ENCODE results near the gene RGPD8.

Gene RGPD8

DNA sequence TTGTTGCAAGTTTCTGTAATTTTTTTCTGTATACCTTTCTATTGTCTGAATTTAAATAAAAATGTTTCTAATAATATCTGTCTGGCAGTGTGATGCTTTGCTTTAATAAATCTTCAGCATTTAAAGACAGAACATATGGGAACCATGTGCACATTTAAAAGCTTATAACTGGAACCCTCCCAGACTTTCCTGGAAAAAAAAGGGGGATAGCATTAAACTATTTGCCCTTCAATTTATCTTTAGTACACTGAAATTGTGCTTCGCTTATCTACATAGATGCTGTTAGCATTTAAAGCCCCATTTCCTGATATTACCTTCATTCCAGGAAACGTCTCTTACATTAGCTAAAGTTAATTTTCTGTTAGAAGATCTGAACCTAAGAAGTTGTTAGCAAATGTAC is 93.5 kb downstream of the RGPD8 start:
- no peak for TF ChIP-seq EZH2phosphoT487 (IDR thresholded peaks at IDR 0.05; ENCODE audit: borderline replicate concordance, low read length)
- TF ChIP-seq CTCF (IDR thresholded peaks at IDR 0.05; ENCODE audit: low read depth, low read length, poor library complexity, severe bottlenecking): no peak
- no peaks in the 10 kb centered on the region for H3K36me3 ChIP-seq (ENCODE audit: control insufficient read depth, low read length)

GRCh38 chr2:112335600-112335999 is 97.8 kb downstream of the RGPD8 start:
- no peaks in the 10 kb centered on the region for H3F3A ChIP-seq (ENCODE audit: control insufficient read depth, insufficient read depth)
- no peaks in the 10 kb centered on the region for H3K36me3 ChIP-seq (ENCODE audit: control insufficient read depth, low read length)
- H3K79me2 ChIP-seq (ENCODE audit: control insufficient read depth, low read length): no peaks in the 10 kb centered on the region
- no peak overlapping the region for H3K27ac ChIP-seq (ENCODE audit: low read depth, low read length)
- no peaks in the 10 kb centered on the region for H3K4me1 ChIP-seq (ENCODE audit: control insufficient read depth, low read length)
- H3K4me3 ChIP-seq (ENCODE audit: low read length): no peak overlapping the region
- TF ChIP-seq CTCF (IDR thresholded peaks at IDR 0.05; ENCODE audit: low read depth, low read length, poor library complexity, severe bottlenecking) (no peak), EZH2phosphoT487 (IDR thresholded peaks at IDR 0.05; ENCODE audit: borderline replicate concordance, low read length) (no peak)
- H3K9me2 ChIP-seq (replicated peaks; ENCODE audit: control insufficient read depth, low read length): no peaks in the 10 kb centered on the region
- no peak overlapping the region for H3K4me2 ChIP-seq (ENCODE audit: low read length)
- H3K27me3 ChIP-seq (ENCODE audit: control insufficient read depth, low read length): no peaks in the 10 kb centered on the region; the same call in 1 of the 2 replicates
- H3K9me3 ChIP-seq (ENCODE audit: control insufficient read depth, insufficient read depth, low read length): no peaks in the 10 kb centered on the region
- H4K20me1 ChIP-seq (ENCODE audit: control insufficient read depth, insufficient read depth, low read depth, low read length): no peaks in the 10 kb centered on the region

More for the DNA sequence above, 93.5 kb downstream of the RGPD8 start:
- Histone ChIP-seq H3K79me2 (ENCODE audit: control insufficient read depth, low read length) (no peaks in the 10 kb centered on the region), H4K20me1 (ENCODE audit: control insufficient read depth, insufficient read depth, low read depth, low read length) (no peaks in the 10 kb centered on the region), H3K4me2 (ENCODE audit: low read length) (no peak overlapping the region), H3K27me3 (ENCODE audit: control insufficient read depth, low read length) (no peaks in the 10 kb centered on the region; the same call in 1 of the 2 replicates), H3K9me2 (replicated peaks; ENCODE audit: control insufficient read depth, low read length) (no peaks in the 10 kb centered on the region), H3K9me3 (ENCODE audit: control insufficient read depth, insufficient read depth, low read length) (no peaks in the 10 kb centered on the region), H3K4me3 (ENCODE audit: low read length) (no peak overlapping the region), H3K4me1 (ENCODE audit: control insufficient read depth, low read length) (no peaks in the 10 kb centered on the region), H3F3A (ENCODE audit: control insufficient read depth, insufficient read depth) (no peaks in the 10 kb centered on the region), H3K27ac (ENCODE audit: low read depth, low read length) (no peak overlapping the region)

DNA sequence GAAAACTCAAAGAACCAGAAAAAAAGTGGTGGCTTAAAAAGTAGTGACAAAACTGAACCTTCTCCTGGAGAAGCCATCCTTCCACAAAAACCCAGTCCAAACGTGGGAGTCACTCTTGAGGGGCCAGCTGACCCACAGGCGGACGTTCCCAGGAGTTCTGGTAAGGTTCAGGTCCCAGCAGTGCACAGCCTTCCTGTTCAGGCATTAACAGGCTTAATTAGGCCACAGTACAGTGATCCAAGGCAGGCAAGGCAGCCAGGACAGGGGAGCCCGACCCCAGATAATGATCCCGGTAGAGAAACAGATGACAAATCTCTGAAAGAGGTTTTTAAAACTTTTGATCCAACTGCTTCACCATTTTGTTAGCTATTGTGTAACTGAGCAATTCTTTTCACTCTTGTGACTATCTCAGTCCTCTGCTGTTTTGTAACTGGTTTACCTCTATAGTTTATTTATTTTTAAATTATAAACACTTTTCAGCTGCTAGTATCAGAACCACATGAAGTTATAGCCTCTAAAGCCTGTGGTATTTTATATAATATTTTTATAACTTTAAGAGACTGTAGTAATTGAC is 101.2 kb downstream of the RGPD8 start:
- TF ChIP-seq EZH2phosphoT487 (IDR thresholded peaks at IDR 0.05; ENCODE audit: borderline replicate concordance, low read length) (no peak), CTCF (IDR thresholded peaks at IDR 0.05; ENCODE audit: low read depth, low read length, poor library complexity, severe bottlenecking) (no peak)
- no peaks in the 10 kb centered on the region for H4K20me1 ChIP-seq (ENCODE audit: control insufficient read depth, insufficient read depth, low read depth, low read length)
- no peaks in the 10 kb centered on the region for H3K27me3 ChIP-seq (ENCODE audit: control insufficient read depth, low read length)
- H3K79me2 ChIP-seq (ENCODE audit: control insufficient read depth, low read length): no peaks in the 10 kb centered on the region
- no peaks in the 10 kb centered on the region for H3F3A ChIP-seq (ENCODE audit: control insufficient read depth, insufficient read depth)
- H3K4me2 ChIP-seq (ENCODE audit: low read length): no peak overlapping the region
- no peak overlapping the region for H3K4me3 ChIP-seq (ENCODE audit: low read length)
- H3K4me1 ChIP-seq (ENCODE audit: control insufficient read depth, low read length): no peaks in the 10 kb centered on the region
- no peaks in the 10 kb centered on the region for H3K9me3 ChIP-seq (ENCODE audit: control insufficient read depth, insufficient read depth, low read length)
- H3K27ac ChIP-seq (ENCODE audit: low read depth, low read length): no peak overlapping the region
- H3K36me3 ChIP-seq (ENCODE audit: control insufficient read depth, low read length): no peaks in the 10 kb centered on the region
- no peaks in the 10 kb centered on the region for H3K9me2 ChIP-seq (replicated peaks; ENCODE audit: control insufficient read depth, low read length)

All from DOHH2 (cell line).